GM21576 (cell line): Measurements from ENCODE around the gene VPS16.
A peak's percentile ranks its signal among the peaks of the same experiment; 100 is the strongest.

Source experiments
- ATAC-seq: cut with Tn5 transposase; IDR thresholded peaks from one replicate; pipeline ENCODE4 v1.9.1; 2021; ENCODE audit warnings: mild to moderate bottlenecking, moderate library complexity; ENCODE audit not compliant: unreplicated experiment

Gene VPS16

GRCh38 chr20:2834401-2835110 lies 6.0 kb upstream of the VPS16 start:
- no peak for ATAC-seq

- no peak for ATAC-seq
Observed at GRCh38 chr20:2835331-2835796, 5.2 kb upstream of the VPS16 start.

- ATAC-seq, result no peak
Observed at GRCh38 chr20:2836035-2836434, 4.5 kb upstream of the VPS16 start.

- ATAC-seq, result no peak
Observed at GRCh38 chr20:2837221-2837960, 3.2 kb upstream of the VPS16 start.

- no peak for ATAC-seq
Observed at GRCh38 chr20:2838170-2838797, 2.3 kb upstream of the VPS16 start.

- ATAC-seq, result no peak
Observed at GRCh38 chr20:2838847-2839671, 1.5 kb upstream of the VPS16 start.

GRCh38 chr20:2839732-2840137 lies 810 bp upstream of the VPS16 start:
- no peak for ATAC-seq

- ATAC-seq, result peak; percentile 23
Observed at GRCh38 chr20:2840967-2841531, 504 bp downstream of the VPS16 start.

- no peak for ATAC-seq
Observed at GRCh38 chr20:2845607-2846006, 5.1 kb downstream of the VPS16 start.

- no peak for ATAC-seq
Observed at GRCh38 chr20:2846698-2847097, 6.2 kb downstream of the VPS16 start.

- ATAC-seq, result no peak
Observed at GRCh38 chr20:2847802-2848201, 7.3 kb downstream of the VPS16 start.

- no peak for ATAC-seq
Observed at GRCh38 chr20:2849529-2849928, 9.0 kb downstream of the VPS16 start.

- no peak for ATAC-seq
Observed at GRCh38 chr20:2851086-2851485, 10.5 kb downstream of the VPS16 start.

- no peak for ATAC-seq
Observed at GRCh38 chr20:2858591-2858990, 18.0 kb downstream of the VPS16 start.

GRCh38 chr20:2859330-2860121 lies 19.0 kb downstream of the VPS16 start:
- ATAC-seq, result no peak

- ATAC-seq, result no peak
Observed at GRCh38 chr20:2864626-2865025, 24.1 kb downstream of the VPS16 start.

- ATAC-seq, result no peak
Observed at GRCh38 chr20:2865101-2865500, 24.6 kb downstream of the VPS16 start.

GRCh38 chr20:2865630-2866029 lies 25.1 kb downstream of the VPS16 start:
- ATAC-seq, result no peak

- no peak for ATAC-seq
Observed at GRCh38 chr20:2866236-2866635, 25.7 kb downstream of the VPS16 start.
